B cell (primary cell): ENCODE measurements around the gene GCDH. TPM values are rescaled to one million over a fixed set of nuclear protein-coding genes. Genes with fewer than 3 reads are reported as not detected.
A peak's percentile ranks its signal among the peaks of the same experiment; 100 is the strongest.

Source experiments
- ATAC-seq: fragments of 200-7000 bp; cut with Tn5 transposase; one replicate; pipeline ENCODE4 v1.10.0; 2021; ENCODE audit warnings: low read depth, mild to moderate bottlenecking, moderate number of reproducible peaks, moderate library complexity
- CTCF ChIA-PET: fragments of 350-600 bp; sonication (Branson Sonifier 250); formaldehyde crosslinking; loops from one replicate; lab custom pipeline; 2021; ENCODE audit warnings: antibody characterized with exemption, inconsistent platforms; lab: Charles Lee
- POLR2A ChIA-PET: fragments of 350-600 bp; sonication (Branson Sonifier 250); formaldehyde crosslinking; loops from one replicate; lab custom pipeline; 2021; ENCODE audit warnings: antibody characterized with exemption; lab: Charles Lee
- DNase-seq: peaks from one replicate; pipeline ENCODE4 v3.0.0; 2013
- H2AFZ ChIP-seq: 2 replicates; pipeline ENCODE4 v1.6.1; 2012; ENCODE audit warnings: mild to moderate bottlenecking, low read depth, low read length; ENCODE audit not compliant: insufficient read depth, poor library complexity, severe bottlenecking
- H3K27ac ChIP-seq, 2 donors: 1 replicate in 1 of 2; 2 replicates in 1 of 2; pipeline ENCODE4 v1.5.1; 2012 to 2013; ENCODE audit warnings: low read length in 2 of 2, mild to moderate bottlenecking in 2 of 2, moderate library complexity in 1 of 2
- H3K27me3 ChIP-seq, 4 experiments: fragments of 200-600 bp in 1 of 4; sonication (generic) in 1 of 4; replicated peaks in 1 of 4; 1 replicate in 2 of 4; 2 replicates in 2 of 4; pipeline versions ENCODE4 v1.6.1 to v1.7.0; 2013 to 2016; ENCODE audit warnings: low read length in 3 of 4, mild to moderate bottlenecking in 2 of 4, mixed read lengths in 1 of 4, moderate library complexity in 1 of 4; ENCODE audit not compliant: insufficient read depth in 4 of 4, control insufficient read depth in 3 of 4; ENCODE audit errors: control extremely low read depth in 1 of 4
- H3K36me3 ChIP-seq, 2 experiments: replicated peaks in 1 of 2; 1 replicate in 1 of 2; 2 replicates in 1 of 2; pipeline versions ENCODE4 v1.6.1 to v1.7.1; 2013; ENCODE audit warnings: low read length in 1 of 2; ENCODE audit not compliant: insufficient read depth in 2 of 2, control insufficient read depth in 1 of 2; ENCODE audit errors: control extremely low read depth in 1 of 2, extremely low read depth in 1 of 2
- H3K4me1 ChIP-seq, 2 donors: fragments of 200-600 bp in 1 of 2; sonication (generic) in 1 of 2; 1 replicate in 1 of 2; 2 replicates in 1 of 2; pipeline versions ENCODE4 v1.5.1 to v1.6.1; 2013 to 2017; ENCODE audit warnings: low read length in 2 of 2; ENCODE audit not compliant: control insufficient read depth in 2 of 2, insufficient read depth in 2 of 2
- H3K4me2 ChIP-seq: replicated peaks from 2 replicates; pipeline ENCODE3; 2012; ENCODE audit warnings: mild to moderate bottlenecking, low read depth, low read length; ENCODE audit not compliant: poor library complexity, severe bottlenecking
- H3K4me3 ChIP-seq, 5 experiments: fragments of 200-600 bp in 1 of 5; sonication (generic) in 1 of 5; 1 replicate in 3 of 5; 2 replicates in 2 of 5; pipeline versions ENCODE4 v1.5.1 to v1.7.0; 2011 to 2016; ENCODE audit warnings: low read length in 4 of 5, mild to moderate bottlenecking in 4 of 5, low read depth in 2 of 5, control low read depth in 1 of 5, moderate library complexity in 1 of 5; ENCODE audit not compliant: insufficient read depth in 1 of 5; ENCODE audit errors: control extremely low read depth in 1 of 5, extremely low read depth in 1 of 5
- H3K79me2 ChIP-seq: fragments of 200-600 bp; sonication (generic); one replicate; pipeline ENCODE4 v1.6.0; 2016; ENCODE audit warnings: low read length; ENCODE audit not compliant: control insufficient read depth, insufficient read depth
- H3K9ac ChIP-seq: fragments of 200-600 bp; sonication (generic); 2 replicates; pipeline ENCODE4 v1.6.1; 2017; ENCODE audit warnings: mild to moderate bottlenecking, low read length, moderate library complexity
- H3K9me3 ChIP-seq, 3 donors: one replicate each; pipeline versions ENCODE4 v1.6.1 to v1.7.1; 2013; ENCODE audit warnings: low read length in 2 of 3; ENCODE audit not compliant: control insufficient read depth in 2 of 3, insufficient read depth in 1 of 3; ENCODE audit errors: control extremely low read depth in 1 of 3
- H4K20me1 ChIP-seq: 2 replicates; pipeline ENCODE4 v1.6.0; 2012; ENCODE audit warnings: mild to moderate bottlenecking, low read length; ENCODE audit not compliant: insufficient read depth, control insufficient read depth, poor library complexity, severe bottlenecking
- H3K27ac Mint-ChIP-seq: one replicate; pipeline ENCODE4 v1.8.0; 2021; ENCODE audit warnings: mixed read lengths
- H3K27me3 Mint-ChIP-seq: one replicate; pipeline ENCODE4 v1.8.0; 2021; ENCODE audit warnings: mixed read lengths
- H3K4me1 Mint-ChIP-seq: one replicate; pipeline ENCODE4 v1.8.0; 2021; ENCODE audit warnings: mixed read lengths
- H3K4me3 Mint-ChIP-seq: one replicate; pipeline ENCODE4 v1.8.0; 2021; ENCODE audit warnings: mixed read lengths
- H3K9me3 Mint-ChIP-seq: one replicate; pipeline ENCODE4 v1.8.0; 2022; ENCODE audit warnings: mixed read lengths; ENCODE audit not compliant: insufficient read depth
- CTCF ChIP-seq: fragments of 200-600 bp; IDR thresholded peaks from one replicate; pipeline ENCODE4 v1.8.0; 2022; ENCODE audit warnings: antibody characterized with exemption, mild to moderate bottlenecking
- EZH2 ChIP-seq: IDR thresholded peaks from 2 replicates; pipeline ENCODE4 v1.6.1; 2012; ENCODE audit warnings: borderline replicate concordance, low read depth, mild to moderate bottlenecking, moderate library complexity, low read length; ENCODE audit not compliant: insufficient read depth, poor library complexity, severe bottlenecking
- WGBS: methylation state at CpG from one replicate; pipeline ENCODE4 v1.1.5; 2013; ENCODE audit warnings: missing lambda C conversion rate; ENCODE audit not compliant: insufficient coverage; 5-methylcytosine and 5-hydroxymethylcytosine counted together
- intact Hi-C: fragments of 100-400 bp; cut with micrococcal nuclease; formaldehyde crosslinking; loops from one replicate; pipeline ENCODE4 v1.10.0; 2022
- polyA plus RNA-seq: library from polyadenylated mRNA; depleted of rRNA; stranded (reverse); fragments of >200 nt; gene quantifications from 2 replicates; pipeline ENCODE4 v1.2.3, GENCODE V29; 2012
- total RNA-seq, 2 donors: library from RNA; stranded (reverse); fragments of 120-200 nt in 1 of 2; gene quantifications; 1 replicate in 1 of 2; 2 replicates in 1 of 2; pipeline versions ENCODE4 v1.2.3 to v1.2.4, GENCODE V29; 2013 to 2022

Gene GCDH
- total and polyA plus RNA-seq, 2 donors (not counting 1 experiment from before 2014, with no cell fraction given) = 48.9 to 61.2 TPM

- Mint-ChIP-seq H3K9me3 (no peaks in the 10 kb centered on the region), H3K4me3 (peak overlapping the region; percentile 88), H3K27me3 (no peaks in the 10 kb centered on the region), H3K4me1 (peaks cover 30% of the 10 kb centered on the region), H3K27ac (peak overlapping the region; percentile 85)
- Histone ChIP-seq H2AFZ (peak overlapping the region; percentile 66), H3K4me1 (peaks cover 19 to 38% of the 10 kb centered on the region in 2 donors), H3K36me3 (no peaks in the 10 kb centered on the region), H3K9ac (peak overlapping the region; percentile 62), H3K27me3 (no peaks in the 10 kb centered on the region), H4K20me1 (no peaks in the 10 kb centered on the region), H3K27ac (peak overlapping the region in 1 of 2 donors; percentile 44), H3K4me3 (peak overlapping the region in 4 of 5 experiments; percentile 46 to 60 (median 51)), H3K4me2 (peak overlapping the region; percentile 90), H3K79me2 (peaks cover 9% of the 10 kb centered on the region), H3K9me3 (peaks cover 0 to 40% (median 5%) of the 10 kb centered on the region in 3 donors)
- ChIA-PET CTCF (interaction anchor here (0.6 to 7.1 kb wide), 9 partner anchors 12 to 303 kb away, joined by 3 to 58 read pairs (median 3); partner anchors contain the start of gene CALR), POLR2A (interaction anchor here (0.5 kb wide), 2 partner anchors 9 to 76 kb away, joined by 5 to 7 read pairs; no protein-coding TSS in a partner anchor)
- peak; percentile 65 for TF ChIP-seq CTCF
- no peak for TF ChIP-seq EZH2
- DNase-seq (peak; percentile 89), ATAC-seq (peak; percentile 28)
- intact Hi-C loops = loop anchor here (1.0 kb wide), 1 partner anchor 80 kb away; no protein-coding TSS in a partner anchor
- 2% methylated on average over 73 of the region's 73 CpGs for WGBS
These were observed 5.8 kb upstream of the GCDH start for GRCh38 chr19:12884926-12885748.
